Trophoblast cell (in vitro differentiated cells and primary cell): ENCODE data around the gene NAB2.

Experiments used
- DNase-seq, 2 donors: peaks; one replicate each; pipeline ENCODE4 v3.0.0-alpha.2; 2016
- H2AFZ ChIP-seq: 2 replicates; pipeline ENCODE4 v1.6.1; 2013; ENCODE audit warnings: low read length, moderate library complexity, mild to moderate bottlenecking; ENCODE audit not compliant: insufficient read depth, poor library complexity
- H2AK5ac ChIP-seq: 2 replicates; pipeline ENCODE4 v1.6.1; 2013; ENCODE audit warnings: mild to moderate bottlenecking, low read length
- H2BK120ac ChIP-seq: 2 replicates; pipeline ENCODE4 v1.6.1; 2013; ENCODE audit warnings: low read length, mild to moderate bottlenecking, moderate library complexity; ENCODE audit not compliant: insufficient read depth, poor library complexity
- H2BK12ac ChIP-seq: 2 replicates; pipeline ENCODE4 v1.6.1; 2013; ENCODE audit warnings: mild to moderate bottlenecking, low read length, moderate library complexity
- H2BK5ac ChIP-seq: 2 replicates; pipeline ENCODE4 v1.6.1; 2013; ENCODE audit warnings: low read length, low read depth, moderate library complexity, mild to moderate bottlenecking; ENCODE audit not compliant: poor library complexity
- H3K14ac ChIP-seq: 2 replicates; pipeline ENCODE4 v1.6.1; 2013; ENCODE audit warnings: mild to moderate bottlenecking, low read length
- H3K18ac ChIP-seq: 2 replicates; pipeline ENCODE4 v1.6.1; 2013; ENCODE audit warnings: mild to moderate bottlenecking, low read length
- H3K23ac ChIP-seq: 2 replicates; pipeline ENCODE4 v1.6.1; 2013; ENCODE audit warnings: low read length
- H3K27ac ChIP-seq: 2 replicates; pipeline ENCODE4 v1.5.1; 2013; ENCODE audit warnings: low read depth, mild to moderate bottlenecking, inconsistent platforms, low read length, moderate library complexity
- H3K27me3 ChIP-seq: 2 replicates; pipeline ENCODE4 v1.6.1; 2013; ENCODE audit warnings: inconsistent platforms, mild to moderate bottlenecking, low read length, moderate library complexity; ENCODE audit not compliant: insufficient read depth
- H3K36me3 ChIP-seq, 2 experiments: 1 replicate in 1 of 2; 2 replicates in 1 of 2; pipeline ENCODE4 v1.6.1; 2013; ENCODE audit warnings: low read length in 2 of 2, mild to moderate bottlenecking in 2 of 2, moderate library complexity in 1 of 2; ENCODE audit not compliant: insufficient read depth in 2 of 2, control insufficient read depth in 1 of 2
- H3K4ac ChIP-seq: 2 replicates; pipeline ENCODE4 v1.6.1; 2013; ENCODE audit warnings: low read depth, mild to moderate bottlenecking, low read length, moderate library complexity
- H3K4me1 ChIP-seq, 2 experiments: 1 replicate in 1 of 2; 2 replicates in 1 of 2; pipeline ENCODE4 v1.6.1; 2013; ENCODE audit warnings: low read length in 2 of 2, mild to moderate bottlenecking in 2 of 2, moderate library complexity in 1 of 2; ENCODE audit not compliant: insufficient read depth in 2 of 2, control insufficient read depth in 1 of 2
- H3K4me2 ChIP-seq: 2 replicates; pipeline ENCODE4 v1.6.1; 2013; ENCODE audit warnings: inconsistent platforms, mild to moderate bottlenecking, low read length, moderate library complexity
- H3K4me3 ChIP-seq: 2 replicates; pipeline ENCODE4 v1.5.1; 2013; ENCODE audit warnings: mild to moderate bottlenecking, low read depth, low read length, inconsistent platforms
- H3K79me1 ChIP-seq: one replicate; pipeline ENCODE4 v1.6.1; 2013; ENCODE audit warnings: low read length
- H3K79me2 ChIP-seq: 2 replicates; pipeline ENCODE4 v1.6.1; 2013; ENCODE audit warnings: low read length, mild to moderate bottlenecking; ENCODE audit not compliant: control insufficient read depth, insufficient read depth, poor library complexity
- H3K9ac ChIP-seq: 2 replicates; pipeline ENCODE4 v1.6.1; 2013; ENCODE audit warnings: mild to moderate bottlenecking, low read length
- H3K9me3 ChIP-seq: 2 replicates; pipeline ENCODE4 v1.6.1; 2013; ENCODE audit warnings: low read depth, mild to moderate bottlenecking, control low read depth, inconsistent platforms, low read length; ENCODE audit not compliant: insufficient read depth
- H4K12ac ChIP-seq: 2 replicates; pipeline ENCODE4 v1.6.1; 2013; ENCODE audit warnings: low read depth, mild to moderate bottlenecking, low read length, moderate library complexity
- H4K8ac ChIP-seq: 2 replicates; pipeline ENCODE4 v1.6.1; 2013; ENCODE audit warnings: low read depth, mild to moderate bottlenecking, low read length, moderate library complexity
- H4K91ac ChIP-seq: one replicate; pipeline ENCODE4 v1.6.1; 2013; ENCODE audit warnings: low read depth, mild to moderate bottlenecking, low read length, moderate library complexity
- WGBS: extraction: QIAGEN DNeasy Blood & Tissue Kit; methylation state at CpG from one replicate; pipeline ENCODE4 v1.1.7; 2013; ENCODE audit warnings: missing lambda C conversion rate; ENCODE audit not compliant: insufficient read length, insufficient coverage; ENCODE audit errors: extremely low coverage; 5-methylcytosine and 5-hydroxymethylcytosine counted together

Gene NAB2

GRCh38 chr12:57143454-57143853 is 54.5 kb downstream of the NAB2 start:
- no peak overlapping the region for H3K4me3 ChIP-seq
- H2BK5ac ChIP-seq, result no peak overlapping the region
- H2AFZ ChIP-seq, result no peak overlapping the region
- H3K18ac ChIP-seq, result no peak overlapping the region
- peaks cover 69 to 80% of the 10 kb centered on the region in 2 experiments for H3K36me3 ChIP-seq
- H3K9me3 ChIP-seq, result no peaks in the 10 kb centered on the region
- H2AK5ac ChIP-seq, result no peak overlapping the region
- no peak overlapping the region for H4K12ac ChIP-seq
- no peak for DNase-seq
- no peak overlapping the region for H3K14ac ChIP-seq
- no peak overlapping the region for H2BK120ac ChIP-seq
- H3K9ac ChIP-seq, result no peak overlapping the region
- no peak overlapping the region for H4K91ac ChIP-seq
- no peaks in the 10 kb centered on the region for H3K27me3 ChIP-seq
- WGBS, result no CpG with 5 or more reads among the region's 4 CpGs
- no peaks in the 10 kb centered on the region for H3K79me2 ChIP-seq
- no peak overlapping the region for H3K27ac ChIP-seq
- H3K4me2 ChIP-seq, result no peak overlapping the region
- H3K4ac ChIP-seq, result no peak overlapping the region
- no peak overlapping the region for H2BK12ac ChIP-seq
- H4K8ac ChIP-seq, result no peak overlapping the region
- H3K4me1 ChIP-seq, result peaks cover 11 to 22% of the 10 kb centered on the region in 2 experiments
- H3K79me1 ChIP-seq, result no peaks in the 10 kb centered on the region
- no peak overlapping the region for H3K23ac ChIP-seq
